ENCODE results near the gene RASGRP3. TPM values are rescaled to one million over a fixed set of nuclear protein-coding genes. Genes with fewer than 3 reads are reported as not detected.

Gene RASGRP3, protein sequence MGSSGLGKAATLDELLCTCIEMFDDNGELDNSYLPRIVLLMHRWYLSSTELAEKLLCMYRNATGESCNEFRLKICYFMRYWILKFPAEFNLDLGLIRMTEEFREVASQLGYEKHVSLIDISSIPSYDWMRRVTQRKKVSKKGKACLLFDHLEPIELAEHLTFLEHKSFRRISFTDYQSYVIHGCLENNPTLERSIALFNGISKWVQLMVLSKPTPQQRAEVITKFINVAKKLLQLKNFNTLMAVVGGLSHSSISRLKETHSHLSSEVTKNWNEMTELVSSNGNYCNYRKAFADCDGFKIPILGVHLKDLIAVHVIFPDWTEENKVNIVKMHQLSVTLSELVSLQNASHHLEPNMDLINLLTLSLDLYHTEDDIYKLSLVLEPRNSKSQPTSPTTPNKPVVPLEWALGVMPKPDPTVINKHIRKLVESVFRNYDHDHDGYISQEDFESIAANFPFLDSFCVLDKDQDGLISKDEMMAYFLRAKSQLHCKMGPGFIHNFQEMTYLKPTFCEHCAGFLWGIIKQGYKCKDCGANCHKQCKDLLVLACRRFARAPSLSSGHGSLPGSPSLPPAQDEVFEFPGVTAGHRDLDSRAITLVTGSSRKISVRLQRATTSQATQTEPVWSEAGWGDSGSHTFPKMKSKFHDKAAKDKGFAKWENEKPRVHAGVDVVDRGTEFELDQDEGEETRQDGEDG
- 10 to 100 TPM in 2 of 3 donors, 1 to 10 TPM in 1; 9.3 to 23.9 (median 13.1) TPM for total RNA-seq

DNA sequence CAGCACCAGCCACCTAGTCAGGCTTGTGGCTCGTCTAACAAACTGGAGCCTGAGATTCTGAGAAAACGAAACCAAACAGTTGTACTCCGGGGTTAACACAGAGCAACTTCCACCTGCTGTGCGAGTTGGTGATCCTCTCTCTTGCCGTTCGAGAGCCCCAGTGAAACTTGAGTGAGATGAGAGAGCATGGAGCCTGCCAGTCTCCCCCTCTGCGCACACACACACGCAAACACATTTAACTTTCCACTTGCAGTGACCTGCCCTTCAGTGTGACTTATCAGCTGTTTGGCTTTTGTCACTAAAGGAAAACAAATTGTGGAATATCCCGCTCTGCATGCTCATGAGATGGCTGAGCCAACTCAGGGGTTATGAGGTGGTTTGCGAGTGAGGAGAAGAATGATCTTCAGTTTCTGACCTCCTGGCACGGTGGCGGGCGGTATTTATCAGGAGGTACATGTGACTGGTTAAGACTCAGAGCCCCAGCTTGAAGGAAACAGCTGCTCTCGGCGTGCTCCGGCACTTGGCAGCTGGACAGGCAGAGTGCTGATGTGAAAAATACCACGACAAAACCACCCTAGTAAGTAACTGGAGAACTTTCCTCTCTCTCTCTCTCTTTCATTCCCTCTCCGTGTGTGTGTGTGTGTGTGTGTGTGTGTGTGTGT is at the start of gene RASGRP3:
TSS of gene RASGRP3 (plus strand) at position 519 of the 662 bp plus-strand sequence. CDS start 38,488 bp downstream, outside the sequence.
- H3K27me3 ChIP-seq, result no peaks in the 10 kb centered on the region
- peak within 1 kb of the TSS; percentile 93 to 95 for H3K27ac ChIP-seq
- no peak for TF ChIP-seq POLR2A (IDR thresholded peaks at IDR 0.05)
- TF ChIP-seq, protein P1, sequence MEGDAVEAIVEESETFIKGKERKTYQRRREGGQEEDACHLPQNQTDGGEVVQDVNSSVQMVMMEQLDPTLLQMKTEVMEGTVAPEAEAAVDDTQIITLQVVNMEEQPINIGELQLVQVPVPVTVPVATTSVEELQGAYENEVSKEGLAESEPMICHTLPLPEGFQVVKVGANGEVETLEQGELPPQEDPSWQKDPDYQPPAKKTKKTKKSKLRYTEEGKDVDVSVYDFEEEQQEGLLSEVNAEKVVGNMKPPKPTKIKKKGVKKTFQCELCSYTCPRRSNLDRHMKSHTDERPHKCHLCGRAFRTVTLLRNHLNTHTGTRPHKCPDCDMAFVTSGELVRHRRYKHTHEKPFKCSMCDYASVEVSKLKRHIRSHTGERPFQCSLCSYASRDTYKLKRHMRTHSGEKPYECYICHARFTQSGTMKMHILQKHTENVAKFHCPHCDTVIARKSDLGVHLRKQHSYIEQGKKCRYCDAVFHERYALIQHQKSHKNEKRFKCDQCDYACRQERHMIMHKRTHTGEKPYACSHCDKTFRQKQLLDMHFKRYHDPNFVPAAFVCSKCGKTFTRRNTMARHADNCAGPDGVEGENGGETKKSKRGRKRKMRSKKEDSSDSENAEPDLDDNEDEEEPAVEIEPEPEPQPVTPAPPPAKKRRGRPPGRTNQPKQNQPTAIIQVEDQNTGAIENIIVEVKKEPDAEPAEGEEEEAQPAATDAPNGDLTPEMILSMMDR (IDR thresholded peaks at IDR 0.05), result no peak
- peak in 2 of 3 donors; percentile 56 to 71 for TF ChIP-seq POLR2AphosphoS5 (IDR thresholded peaks at IDR 0.05)
- H3K9me3 ChIP-seq, result no peaks in the 10 kb centered on the region
- no peaks in the 10 kb centered on the region for H3K36me3 ChIP-seq
- DNase-seq (ENCODE audit: low spot score in 2 of 2), result peak; percentile 69 to 74
- intact Hi-C loops (cut with DNase I; ENCODE audit: low total_unique reads), result no loop called here
- no peaks in the 10 kb centered on the region for H3K4me1 ChIP-seq
- H3K4me3 ChIP-seq, result peak within 1 kb of the TSS; percentile 65 to 89 (median 75)

DNA sequence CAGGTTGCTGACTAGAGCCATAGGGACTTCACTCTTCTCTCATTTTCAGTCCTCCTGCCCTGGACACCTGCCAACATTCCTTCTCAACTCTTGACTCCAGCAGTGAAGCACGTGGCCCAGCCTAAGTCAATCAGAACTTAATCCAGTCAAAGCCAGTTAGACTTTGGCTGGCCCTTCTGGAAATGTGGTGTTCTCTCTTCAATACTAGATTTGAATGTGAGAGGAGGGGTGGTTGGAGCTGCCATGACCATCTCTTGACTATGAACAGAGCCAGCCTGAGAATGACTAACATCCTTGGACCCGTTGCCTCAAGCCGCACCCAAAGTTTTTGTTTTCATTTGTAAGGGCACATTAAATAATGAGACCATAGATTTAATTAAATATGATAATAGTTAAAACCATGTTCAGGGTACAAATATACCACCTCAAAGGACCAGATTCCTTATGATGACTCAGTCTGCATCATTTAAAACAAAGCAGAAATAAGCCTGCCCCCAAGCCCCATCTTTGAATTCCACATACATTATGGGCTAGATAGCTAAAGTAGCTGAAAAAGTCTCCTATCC is 49.7 kb upstream of the RASGRP3 start:
- intact Hi-C loops (cut with DNase I; ENCODE audit: low total_unique reads), result no loop called here
- TF ChIP-seq POLR2A (IDR thresholded peaks at IDR 0.05) (no peak), POLR2AphosphoS5 (IDR thresholded peaks at IDR 0.05) (no peak)
- TF ChIP-seq, protein P1 (IDR thresholded peaks at IDR 0.05), result no peak
- no peak overlapping the region for H3K4me3 ChIP-seq
- H3K27ac ChIP-seq, result no peak overlapping the region
- no peaks in the 10 kb centered on the region for H3K9me3 ChIP-seq
- DNase-seq (ENCODE audit: low spot score in 2 of 2), result no peak
- H3K27me3 ChIP-seq, result no peaks in the 10 kb centered on the region
- no peaks in the 10 kb centered on the region for H3K36me3 ChIP-seq
- H3K4me1 ChIP-seq, result no peaks in the 10 kb centered on the region

DNA sequence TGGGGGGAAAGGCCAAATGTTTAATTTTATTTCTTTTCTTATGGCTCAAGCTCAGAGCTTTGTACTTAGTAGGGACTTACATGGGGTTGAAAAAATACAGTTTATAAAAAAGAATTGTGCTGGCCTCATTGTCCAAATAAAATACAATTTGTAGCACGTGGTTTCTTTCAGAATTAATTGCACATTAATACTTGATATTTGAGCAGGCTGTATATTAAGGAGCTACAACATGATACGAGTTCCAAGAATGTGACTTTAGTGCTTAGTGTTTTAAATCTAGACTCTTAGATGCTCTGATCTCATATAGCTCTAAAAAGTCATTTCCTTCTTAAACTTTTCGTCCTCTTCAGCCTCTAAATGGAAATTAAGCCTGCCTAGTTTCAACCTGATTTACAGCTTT is 46.4 kb upstream of the RASGRP3 start:
- Histone ChIP-seq H3K4me3 (no peak overlapping the region), H3K4me1 (no peaks in the 10 kb centered on the region), H3K36me3 (no peaks in the 10 kb centered on the region), H3K9me3 (no peaks in the 10 kb centered on the region), H3K27ac (no peak overlapping the region), H3K27me3 (no peaks in the 10 kb centered on the region)
- no peak for DNase-seq (ENCODE audit: low spot score in 2 of 2)
- intact Hi-C loops (cut with DNase I; ENCODE audit: low total_unique reads), result no loop called here
- TF ChIP-seq, protein P1 (IDR thresholded peaks at IDR 0.05), result no peak
- no peak for TF ChIP-seq POLR2AphosphoS5 (IDR thresholded peaks at IDR 0.05)
- no peak for TF ChIP-seq POLR2A (IDR thresholded peaks at IDR 0.05)

DNA sequence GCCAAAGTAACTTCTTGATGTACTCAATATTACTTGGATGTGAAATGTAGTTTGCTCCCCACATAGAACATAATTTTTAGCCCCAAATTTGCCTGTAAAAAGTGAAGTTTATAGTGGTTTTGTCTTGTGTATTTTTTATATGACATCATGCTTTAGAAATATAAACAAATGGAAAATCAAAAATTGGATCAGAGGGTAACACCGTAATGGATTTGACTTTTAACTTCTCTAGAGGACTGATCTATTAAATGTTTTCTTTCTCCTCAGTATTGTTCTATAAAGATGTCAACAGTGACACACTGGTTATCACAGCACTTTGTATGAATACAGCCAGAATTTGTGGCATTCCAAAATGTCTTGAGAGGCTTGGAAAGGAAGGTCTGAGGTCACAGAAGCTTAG is 45.6 kb upstream of the RASGRP3 start:
- Histone ChIP-seq H3K36me3 (no peaks in the 10 kb centered on the region), H3K4me3 (no peak overlapping the region), H3K27ac (no peak overlapping the region), H3K9me3 (no peaks in the 10 kb centered on the region), H3K27me3 (no peaks in the 10 kb centered on the region), H3K4me1 (no peaks in the 10 kb centered on the region)
- no peak for DNase-seq (ENCODE audit: low spot score in 2 of 2)
- intact Hi-C loops (cut with DNase I; ENCODE audit: low total_unique reads), result no loop called here
- TF ChIP-seq POLR2A (IDR thresholded peaks at IDR 0.05) (no peak), POLR2AphosphoS5 (IDR thresholded peaks at IDR 0.05) (no peak)
- TF ChIP-seq, protein P1 (IDR thresholded peaks at IDR 0.05), result no peak
